ENCODE measurements around the gene FBL.

Gene FBL

DNA sequence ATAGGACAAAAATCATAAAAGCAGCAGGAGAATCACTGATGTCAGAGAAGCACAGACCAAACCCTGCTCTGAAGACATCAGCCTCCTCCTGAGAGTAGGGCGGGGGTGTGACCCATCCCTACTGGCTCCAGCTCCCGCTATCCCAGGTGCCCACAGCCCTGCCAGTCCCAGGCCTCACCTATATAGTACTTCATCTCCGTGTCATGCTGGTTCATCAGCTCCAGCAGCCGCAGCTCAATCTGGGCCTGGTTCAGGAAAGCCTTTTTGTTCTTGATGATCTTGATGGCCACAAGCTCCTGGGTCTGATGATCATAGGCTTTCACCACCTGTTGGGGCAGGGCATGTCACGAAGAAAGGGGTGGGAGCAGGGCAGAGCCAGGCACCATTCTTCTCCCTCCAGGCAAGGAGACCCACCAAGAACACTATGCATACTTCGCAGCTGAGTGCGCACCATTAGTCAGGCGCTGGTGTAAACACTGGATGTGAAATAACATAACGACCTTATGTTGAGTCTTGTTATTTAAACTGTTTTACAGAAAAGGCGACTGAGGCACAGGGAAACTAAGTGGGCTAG lies 16.4 kb downstream of the FBL start:
- H3K4me1 Mint-ChIP-seq (ENCODE audit: low read depth), result peaks cover 30% of the 10 kb centered on the region
- no peaks in the 10 kb centered on the region for H3K27me3 Mint-ChIP-seq (ENCODE audit: low read depth)
- peaks cover 41% of the 10 kb centered on the region for H3K36me3 Mint-ChIP-seq (ENCODE audit: low read depth)
- H3K4me3 Mint-ChIP-seq, result no peak overlapping the region
- H3K9me3 Mint-ChIP-seq, result no peaks in the 10 kb centered on the region
- DNase-seq (ENCODE audit: low spot score), result no peak
- H3K27ac Mint-ChIP-seq, result no peak overlapping the region

DNA sequence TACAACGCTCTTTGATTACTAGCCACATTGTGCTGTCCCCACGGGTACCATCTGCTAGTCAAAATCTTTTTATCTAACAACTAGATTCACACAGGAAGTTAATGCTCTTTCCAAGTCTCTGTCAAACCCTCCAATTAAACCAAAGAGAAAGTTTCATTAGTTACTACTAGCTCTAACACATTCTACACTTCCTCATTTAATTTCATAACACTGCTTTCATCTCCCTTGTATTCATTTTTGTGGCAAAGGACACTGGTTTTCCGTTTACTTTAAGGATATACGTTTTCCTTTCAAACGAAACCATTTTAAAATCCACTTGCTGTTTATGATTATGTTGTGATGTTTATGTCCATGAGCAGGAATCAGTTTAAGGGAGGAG lies 17.5 kb downstream of the FBL start:
- H3K36me3 Mint-ChIP-seq (ENCODE audit: low read depth), result peaks cover 33% of the 10 kb centered on the region
- no peaks in the 10 kb centered on the region for H3K9me3 Mint-ChIP-seq
- H3K27me3 Mint-ChIP-seq (ENCODE audit: low read depth), result no peaks in the 10 kb centered on the region
- peaks cover 24% of the 10 kb centered on the region for H3K4me1 Mint-ChIP-seq (ENCODE audit: low read depth)
- H3K4me3 Mint-ChIP-seq, result no peak overlapping the region
- no peak for DNase-seq (ENCODE audit: low spot score)
- peak overlapping the region; percentile 70 for H3K27ac Mint-ChIP-seq

- no peak for DNase-seq (ENCODE audit: low spot score)
- H3K9me3 Mint-ChIP-seq, result no peaks in the 10 kb centered on the region
- peak overlapping the region; percentile 70 for H3K27ac Mint-ChIP-seq
- H3K36me3 Mint-ChIP-seq (ENCODE audit: low read depth), result peaks cover 33% of the 10 kb centered on the region
- no peaks in the 10 kb centered on the region for H3K27me3 Mint-ChIP-seq (ENCODE audit: low read depth)
- H3K4me1 Mint-ChIP-seq (ENCODE audit: low read depth), result peaks cover 24% of the 10 kb centered on the region
- no peak overlapping the region for H3K4me3 Mint-ChIP-seq
These were observed 18.0 kb downstream of the FBL start for GRCh38 chr19:39828015-39828653.

- H3K27ac Mint-ChIP-seq, result no peak overlapping the region
- DNase-seq (ENCODE audit: low spot score), result no peak
- no peaks in the 10 kb centered on the region for H3K27me3 Mint-ChIP-seq (ENCODE audit: low read depth)
- peaks cover 16% of the 10 kb centered on the region for H3K4me1 Mint-ChIP-seq (ENCODE audit: low read depth)
- no peaks in the 10 kb centered on the region for H3K9me3 Mint-ChIP-seq
- H3K36me3 Mint-ChIP-seq (ENCODE audit: low read depth), result peaks cover 30% of the 10 kb centered on the region
- H3K4me3 Mint-ChIP-seq, result no peak overlapping the region
These were observed 19.0 kb downstream of the FBL start for GRCh38 chr19:39827216-39827615.

GRCh38 chr19:39826311-39826945 lies 19.8 kb downstream of the FBL start:
- no peak for DNase-seq (ENCODE audit: low spot score)
- Mint-ChIP-seq H3K9me3 (no peaks in the 10 kb centered on the region), H3K4me1 (ENCODE audit: low read depth) (peaks cover 12% of the 10 kb centered on the region), H3K4me3 (no peak overlapping the region), H3K27me3 (ENCODE audit: low read depth) (no peaks in the 10 kb centered on the region), H3K36me3 (ENCODE audit: low read depth) (peaks cover 30% of the 10 kb centered on the region), H3K27ac (no peak overlapping the region)

GRCh38 chr19:39825531-39826076 lies 20.6 kb downstream of the FBL start:
- peaks cover 25% of the 10 kb centered on the region for H3K36me3 Mint-ChIP-seq (ENCODE audit: low read depth)
- H3K9me3 Mint-ChIP-seq, result no peaks in the 10 kb centered on the region
- DNase-seq (ENCODE audit: low spot score), result no peak
- H3K27ac Mint-ChIP-seq, result no peak overlapping the region
- peaks cover 12% of the 10 kb centered on the region for H3K4me1 Mint-ChIP-seq (ENCODE audit: low read depth)
- H3K27me3 Mint-ChIP-seq (ENCODE audit: low read depth), result no peaks in the 10 kb centered on the region
- H3K4me3 Mint-ChIP-seq, result no peak overlapping the region

- Mint-ChIP-seq H3K27me3 (ENCODE audit: low read depth) (no peaks in the 10 kb centered on the region), H3K4me3 (no peak overlapping the region), H3K27ac (no peak overlapping the region), H3K4me1 (ENCODE audit: low read depth) (peaks cover 12% of the 10 kb centered on the region), H3K36me3 (ENCODE audit: low read depth) (peaks cover 21% of the 10 kb centered on the region), H3K9me3 (no peaks in the 10 kb centered on the region)
- no peak for DNase-seq (ENCODE audit: low spot score)
These were observed 21.1 kb downstream of the FBL start for GRCh38 chr19:39825093-39825463.

DNA sequence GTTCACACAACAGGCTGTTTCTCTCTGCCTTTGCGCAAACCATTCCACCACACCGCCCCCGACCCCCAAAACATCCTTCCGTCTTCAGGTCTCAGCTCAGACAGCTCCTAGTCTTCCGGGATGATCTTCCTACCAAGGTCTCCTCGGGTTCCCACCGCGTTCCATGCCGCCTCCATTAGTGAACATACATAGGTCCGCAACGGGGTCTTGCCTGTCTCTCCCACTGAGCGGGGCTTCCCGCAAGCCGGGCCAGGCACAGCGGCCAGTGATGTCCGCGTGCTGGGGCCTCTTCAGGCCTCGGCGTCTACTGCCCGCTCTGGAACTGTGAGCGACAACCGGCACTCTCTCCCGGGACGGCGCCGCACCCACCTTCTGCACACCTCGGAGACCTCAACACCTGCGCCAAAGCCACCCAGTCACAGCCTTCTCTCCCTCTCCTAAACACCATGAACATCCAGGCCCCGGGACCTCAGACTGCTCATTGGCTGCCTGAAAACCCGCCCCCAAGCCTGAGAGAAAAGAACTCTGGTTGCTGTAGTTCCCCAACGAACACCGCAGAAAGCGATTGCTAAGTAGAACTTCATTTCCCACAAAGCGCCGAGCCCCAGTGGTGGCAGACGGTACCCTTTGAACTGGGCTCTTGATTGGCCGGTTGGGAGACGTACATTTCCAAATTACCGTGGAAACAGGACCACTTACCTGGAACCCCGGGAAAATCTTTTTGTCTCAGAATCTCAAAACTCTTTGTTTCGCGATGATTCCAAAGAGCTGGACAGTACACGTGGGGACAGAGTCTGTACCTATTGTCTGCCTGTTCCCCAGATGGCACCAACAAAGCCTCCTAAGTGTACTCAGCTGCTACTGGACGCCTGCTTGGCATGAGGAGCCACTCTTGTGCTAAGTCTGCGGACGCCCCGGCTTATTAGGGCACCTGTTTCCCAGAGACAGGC lies 21.8 kb downstream of the FBL start:
- Mint-ChIP-seq H3K27ac (no peak overlapping the region), H3K9me3 (no peaks in the 10 kb centered on the region), H3K4me1 (ENCODE audit: low read depth) (peaks cover 12% of the 10 kb centered on the region), H3K27me3 (ENCODE audit: low read depth) (no peaks in the 10 kb centered on the region), H3K4me3 (no peak overlapping the region), H3K36me3 (ENCODE audit: low read depth) (peaks cover 16% of the 10 kb centered on the region)
- DNase-seq (ENCODE audit: low spot score), result peak; percentile 86

DNA sequence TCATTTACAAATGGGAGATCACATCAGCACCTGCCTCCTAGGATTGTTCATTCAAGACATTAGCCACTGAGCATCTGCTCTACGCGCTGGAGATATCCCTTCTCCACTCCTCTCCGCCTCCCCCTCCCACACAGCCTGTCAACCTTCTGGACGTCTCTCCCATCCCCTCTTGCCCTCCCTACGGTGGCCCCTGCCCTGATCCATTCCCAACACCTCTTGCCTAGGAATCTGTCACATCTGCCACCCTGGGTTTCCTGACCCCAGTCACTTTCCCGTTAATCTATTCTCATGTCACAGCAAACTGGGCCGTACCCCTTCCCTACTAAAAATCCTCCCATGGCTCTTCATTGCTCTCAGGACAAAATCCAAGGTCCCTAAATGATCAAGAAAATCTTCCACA lies 22.5 kb downstream of the FBL start:
- Mint-ChIP-seq H3K9me3 (no peaks in the 10 kb centered on the region), H3K4me3 (no peak overlapping the region), H3K36me3 (ENCODE audit: low read depth) (peaks cover 12% of the 10 kb centered on the region), H3K27ac (no peak overlapping the region), H3K27me3 (ENCODE audit: low read depth) (no peaks in the 10 kb centered on the region), H3K4me1 (ENCODE audit: low read depth) (peaks cover 8% of the 10 kb centered on the region)
- no peak for DNase-seq (ENCODE audit: low spot score)

- DNase-seq (ENCODE audit: low spot score), result no peak
- Mint-ChIP-seq H3K4me1 (ENCODE audit: low read depth) (peaks cover 3% of the 10 kb centered on the region), H3K4me3 (no peak overlapping the region), H3K27me3 (ENCODE audit: low read depth) (no peaks in the 10 kb centered on the region), H3K36me3 (ENCODE audit: low read depth) (peaks cover 1% of the 10 kb centered on the region), H3K9me3 (no peaks in the 10 kb centered on the region), H3K27ac (no peak overlapping the region)
These were observed 25.5 kb downstream of the FBL start for GRCh38 chr19:39820696-39821095.

GRCh38 chr19:39819786-39820185 lies 26.4 kb downstream of the FBL start:
- Mint-ChIP-seq H3K4me1 (ENCODE audit: low read depth) (peaks cover 2% of the 10 kb centered on the region), H3K36me3 (ENCODE audit: low read depth) (peaks cover 1% of the 10 kb centered on the region), H3K9me3 (no peaks in the 10 kb centered on the region), H3K27me3 (ENCODE audit: low read depth) (no peaks in the 10 kb centered on the region), H3K27ac (no peak overlapping the region), H3K4me3 (no peak overlapping the region)
- no peak for DNase-seq (ENCODE audit: low spot score)

DNA sequence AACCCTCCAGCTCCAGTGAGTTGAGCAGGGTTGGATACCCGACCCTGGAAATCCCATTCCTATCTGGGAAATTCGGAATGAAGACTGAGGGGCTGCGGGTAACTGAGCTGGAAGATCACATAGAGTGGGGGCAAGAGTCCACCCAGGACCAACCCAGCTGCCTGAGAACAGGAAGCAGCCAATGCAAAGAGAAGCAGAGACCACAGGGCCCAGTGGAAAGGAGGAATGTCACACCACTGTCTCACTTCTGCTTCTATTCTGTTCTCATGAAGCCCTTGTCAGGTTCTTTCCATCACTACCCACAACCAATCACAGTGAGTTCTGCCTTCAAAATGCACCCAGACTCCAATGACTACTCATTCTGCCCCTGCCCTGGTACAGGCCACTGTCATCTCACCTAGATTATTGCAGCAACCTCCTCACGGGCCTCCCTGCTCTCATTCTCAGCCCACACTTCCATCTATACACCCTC lies 27.5 kb downstream of the FBL start:
- no peaks in the 10 kb centered on the region for H3K27me3 Mint-ChIP-seq (ENCODE audit: low read depth)
- H3K27ac Mint-ChIP-seq, result no peak overlapping the region
- H3K36me3 Mint-ChIP-seq (ENCODE audit: low read depth), result peaks cover 1% of the 10 kb centered on the region
- H3K4me1 Mint-ChIP-seq (ENCODE audit: low read depth), result no peaks in the 10 kb centered on the region
- no peaks in the 10 kb centered on the region for H3K9me3 Mint-ChIP-seq
- H3K4me3 Mint-ChIP-seq, result no peak overlapping the region
- no peak for DNase-seq (ENCODE audit: low spot score)

DNA sequence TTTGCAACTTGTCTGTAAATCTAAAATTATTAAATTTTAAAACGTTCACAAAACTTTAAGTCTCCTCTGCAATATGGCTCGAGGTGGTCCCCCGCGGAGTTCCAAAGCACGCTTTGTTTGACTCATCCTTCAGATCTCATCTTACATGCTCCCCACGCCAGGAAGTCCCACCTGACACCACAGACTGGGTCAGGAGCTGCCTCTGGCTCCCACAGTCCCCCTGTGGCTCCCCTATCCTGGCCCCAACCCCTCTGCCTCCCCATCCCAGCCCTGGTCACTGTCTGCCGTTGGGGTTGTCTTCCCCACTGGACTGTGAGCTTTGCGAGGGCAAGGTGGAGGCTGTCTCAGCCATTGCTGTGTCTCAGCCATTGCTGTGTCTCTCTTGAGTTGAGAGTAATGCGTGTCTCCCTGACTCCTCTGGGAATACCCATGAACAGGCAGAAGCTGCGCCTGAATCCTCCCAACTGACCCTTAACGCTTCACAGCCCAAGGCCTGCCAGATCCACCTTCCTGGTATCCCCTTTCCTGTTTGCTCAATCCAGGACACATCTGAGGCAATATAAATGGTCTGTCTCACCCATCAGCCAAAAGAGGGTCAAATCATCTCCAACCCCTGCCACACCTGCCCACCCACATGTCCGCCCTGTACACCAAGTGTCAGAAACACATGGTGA lies 28.2 kb downstream of the FBL start:
- H3K4me1 Mint-ChIP-seq (ENCODE audit: low read depth), result no peaks in the 10 kb centered on the region
- H3K27ac Mint-ChIP-seq, result no peak overlapping the region
- no peaks in the 10 kb centered on the region for H3K27me3 Mint-ChIP-seq (ENCODE audit: low read depth)

More for the DNA sequence above, 28.2 kb downstream of the FBL start:
- Mint-ChIP-seq H3K36me3 (ENCODE audit: low read depth) (peaks cover 1% of the 10 kb centered on the region), H3K9me3 (no peaks in the 10 kb centered on the region), H3K4me3 (no peak overlapping the region)
- DNase-seq (ENCODE audit: low spot score), result no peak

Data from T-helper 2 cell treated with Interferon-gamma antibody and Interleukin-4, amounts not matched to agents 5 μg/mL and 100 μg/mL, for 36 hours (primary cell).